ENCODE measurements around the gene PEPD.

DNA sequence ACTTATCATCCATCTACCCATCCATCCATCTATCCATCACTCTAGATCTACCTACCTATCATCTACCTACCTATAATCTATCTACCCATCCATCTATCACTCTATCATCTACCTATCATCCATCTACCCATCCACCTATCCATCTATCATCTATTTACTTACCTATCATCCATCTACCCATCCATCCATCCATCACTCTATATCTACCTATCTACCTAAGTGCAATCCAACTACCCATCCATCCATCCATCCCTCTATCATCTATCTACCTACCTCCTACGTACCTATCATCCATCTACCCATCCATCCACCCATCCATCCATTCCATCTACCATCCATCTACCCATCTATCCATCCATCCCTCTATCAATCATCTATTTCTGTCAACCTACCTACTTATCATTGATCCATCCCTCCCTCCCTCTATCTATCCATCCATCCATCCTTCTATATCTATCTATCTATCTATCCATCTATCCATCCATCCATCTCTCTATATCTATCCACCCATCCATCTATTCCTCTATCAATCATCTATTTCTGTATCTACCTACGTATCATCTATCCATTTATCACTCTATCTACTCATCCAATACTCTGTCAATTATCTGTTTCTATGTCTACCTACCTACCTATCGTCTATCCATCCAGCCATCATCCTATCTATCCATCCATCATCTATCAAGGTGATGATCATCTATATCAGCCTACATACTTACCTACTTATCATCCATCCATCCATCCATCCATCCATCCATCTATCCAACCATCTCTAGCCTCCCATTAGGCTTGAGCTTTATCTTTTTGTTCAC lies 99.0 kb downstream of the PEPD start:
- TF ChIP-seq, protein P1, sequence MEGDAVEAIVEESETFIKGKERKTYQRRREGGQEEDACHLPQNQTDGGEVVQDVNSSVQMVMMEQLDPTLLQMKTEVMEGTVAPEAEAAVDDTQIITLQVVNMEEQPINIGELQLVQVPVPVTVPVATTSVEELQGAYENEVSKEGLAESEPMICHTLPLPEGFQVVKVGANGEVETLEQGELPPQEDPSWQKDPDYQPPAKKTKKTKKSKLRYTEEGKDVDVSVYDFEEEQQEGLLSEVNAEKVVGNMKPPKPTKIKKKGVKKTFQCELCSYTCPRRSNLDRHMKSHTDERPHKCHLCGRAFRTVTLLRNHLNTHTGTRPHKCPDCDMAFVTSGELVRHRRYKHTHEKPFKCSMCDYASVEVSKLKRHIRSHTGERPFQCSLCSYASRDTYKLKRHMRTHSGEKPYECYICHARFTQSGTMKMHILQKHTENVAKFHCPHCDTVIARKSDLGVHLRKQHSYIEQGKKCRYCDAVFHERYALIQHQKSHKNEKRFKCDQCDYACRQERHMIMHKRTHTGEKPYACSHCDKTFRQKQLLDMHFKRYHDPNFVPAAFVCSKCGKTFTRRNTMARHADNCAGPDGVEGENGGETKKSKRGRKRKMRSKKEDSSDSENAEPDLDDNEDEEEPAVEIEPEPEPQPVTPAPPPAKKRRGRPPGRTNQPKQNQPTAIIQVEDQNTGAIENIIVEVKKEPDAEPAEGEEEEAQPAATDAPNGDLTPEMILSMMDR (IDR thresholded peaks at IDR 0.05) = no peak
- TF ChIP-seq, protein P2, sequence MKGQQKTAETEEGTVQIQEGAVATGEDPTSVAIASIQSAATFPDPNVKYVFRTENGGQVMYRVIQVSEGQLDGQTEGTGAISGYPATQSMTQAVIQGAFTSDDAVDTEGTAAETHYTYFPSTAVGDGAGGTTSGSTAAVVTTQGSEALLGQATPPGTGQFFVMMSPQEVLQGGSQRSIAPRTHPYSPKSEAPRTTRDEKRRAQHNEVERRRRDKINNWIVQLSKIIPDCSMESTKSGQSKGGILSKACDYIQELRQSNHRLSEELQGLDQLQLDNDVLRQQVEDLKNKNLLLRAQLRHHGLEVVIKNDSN (CRISPR knock-in tag; IDR thresholded peaks at IDR 0.05) = no peak
- TF ChIP-seq, protein P3, sequence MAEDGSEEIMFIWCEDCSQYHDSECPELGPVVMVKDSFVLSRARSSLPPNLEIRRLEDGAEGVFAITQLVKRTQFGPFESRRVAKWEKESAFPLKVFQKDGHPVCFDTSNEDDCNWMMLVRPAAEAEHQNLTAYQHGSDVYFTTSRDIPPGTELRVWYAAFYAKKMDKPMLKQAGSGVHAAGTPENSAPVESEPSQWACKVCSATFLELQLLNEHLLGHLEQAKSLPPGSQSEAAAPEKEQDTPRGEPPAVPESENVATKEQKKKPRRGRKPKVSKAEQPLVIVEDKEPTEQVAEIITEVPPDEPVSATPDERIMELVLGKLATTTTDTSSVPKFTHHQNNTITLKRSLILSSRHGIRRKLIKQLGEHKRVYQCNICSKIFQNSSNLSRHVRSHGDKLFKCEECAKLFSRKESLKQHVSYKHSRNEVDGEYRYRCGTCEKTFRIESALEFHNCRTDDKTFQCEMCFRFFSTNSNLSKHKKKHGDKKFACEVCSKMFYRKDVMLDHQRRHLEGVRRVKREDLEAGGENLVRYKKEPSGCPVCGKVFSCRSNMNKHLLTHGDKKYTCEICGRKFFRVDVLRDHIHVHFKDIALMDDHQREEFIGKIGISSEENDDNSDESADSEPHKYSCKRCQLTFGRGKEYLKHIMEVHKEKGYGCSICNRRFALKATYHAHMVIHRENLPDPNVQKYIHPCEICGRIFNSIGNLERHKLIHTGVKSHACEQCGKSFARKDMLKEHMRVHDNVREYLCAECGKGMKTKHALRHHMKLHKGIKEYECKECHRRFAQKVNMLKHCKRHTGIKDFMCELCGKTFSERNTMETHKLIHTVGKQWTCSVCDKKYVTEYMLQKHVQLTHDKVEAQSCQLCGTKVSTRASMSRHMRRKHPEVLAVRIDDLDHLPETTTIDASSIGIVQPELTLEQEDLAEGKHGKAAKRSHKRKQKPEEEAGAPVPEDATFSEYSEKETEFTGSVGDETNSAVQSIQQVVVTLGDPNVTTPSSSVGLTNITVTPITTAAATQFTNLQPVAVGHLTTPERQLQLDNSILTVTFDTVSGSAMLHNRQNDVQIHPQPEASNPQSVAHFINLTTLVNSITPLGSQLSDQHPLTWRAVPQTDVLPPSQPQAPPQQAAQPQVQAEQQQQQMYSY (CRISPR knock-in tag; IDR thresholded peaks at IDR 0.05) = no peak
- TF ChIP-seq TEAD4 (CRISPR knock-in tag; IDR thresholded peaks at IDR 0.05) = no peak
- TF ChIP-seq ZNF138 (CRISPR knock-in tag; conservative IDR thresholded peaks at IDR 0.05) = no peak
- TF ChIP-seq, protein P4, sequence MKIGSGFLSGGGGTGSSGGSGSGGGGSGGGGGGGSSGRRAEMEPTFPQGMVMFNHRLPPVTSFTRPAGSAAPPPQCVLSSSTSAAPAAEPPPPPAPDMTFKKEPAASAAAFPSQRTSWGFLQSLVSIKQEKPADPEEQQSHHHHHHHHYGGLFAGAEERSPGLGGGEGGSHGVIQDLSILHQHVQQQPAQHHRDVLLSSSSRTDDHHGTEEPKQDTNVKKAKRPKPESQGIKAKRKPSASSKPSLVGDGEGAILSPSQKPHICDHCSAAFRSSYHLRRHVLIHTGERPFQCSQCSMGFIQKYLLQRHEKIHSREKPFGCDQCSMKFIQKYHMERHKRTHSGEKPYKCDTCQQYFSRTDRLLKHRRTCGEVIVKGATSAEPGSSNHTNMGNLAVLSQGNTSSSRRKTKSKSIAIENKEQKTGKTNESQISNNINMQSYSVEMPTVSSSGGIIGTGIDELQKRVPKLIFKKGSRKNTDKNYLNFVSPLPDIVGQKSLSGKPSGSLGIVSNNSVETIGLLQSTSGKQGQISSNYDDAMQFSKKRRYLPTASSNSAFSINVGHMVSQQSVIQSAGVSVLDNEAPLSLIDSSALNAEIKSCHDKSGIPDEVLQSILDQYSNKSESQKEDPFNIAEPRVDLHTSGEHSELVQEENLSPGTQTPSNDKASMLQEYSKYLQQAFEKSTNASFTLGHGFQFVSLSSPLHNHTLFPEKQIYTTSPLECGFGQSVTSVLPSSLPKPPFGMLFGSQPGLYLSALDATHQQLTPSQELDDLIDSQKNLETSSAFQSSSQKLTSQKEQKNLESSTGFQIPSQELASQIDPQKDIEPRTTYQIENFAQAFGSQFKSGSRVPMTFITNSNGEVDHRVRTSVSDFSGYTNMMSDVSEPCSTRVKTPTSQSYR (CRISPR knock-in tag; IDR thresholded peaks at IDR 0.05) = no peak
- no peak for TF ChIP-seq ZBTB43 (CRISPR knock-in tag; IDR thresholded peaks at IDR 0.05)
- TF ChIP-seq ELF4 (CRISPR knock-in tag; IDR thresholded peaks at IDR 0.05; ENCODE audit: low read depth) = no peak
- no peak for TF ChIP-seq USF2 (CRISPR knock-in tag; IDR thresholded peaks at IDR 0.05)
- TF ChIP-seq, protein P5, sequence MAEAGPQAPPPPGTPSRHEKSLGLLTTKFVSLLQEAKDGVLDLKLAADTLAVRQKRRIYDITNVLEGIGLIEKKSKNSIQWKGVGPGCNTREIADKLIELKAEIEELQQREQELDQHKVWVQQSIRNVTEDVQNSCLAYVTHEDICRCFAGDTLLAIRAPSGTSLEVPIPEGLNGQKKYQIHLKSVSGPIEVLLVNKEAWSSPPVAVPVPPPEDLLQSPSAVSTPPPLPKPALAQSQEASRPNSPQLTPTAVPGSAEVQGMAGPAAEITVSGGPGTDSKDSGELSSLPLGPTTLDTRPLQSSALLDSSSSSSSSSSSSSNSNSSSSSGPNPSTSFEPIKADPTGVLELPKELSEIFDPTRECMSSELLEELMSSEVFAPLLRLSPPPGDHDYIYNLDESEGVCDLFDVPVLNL (CRISPR knock-in tag; IDR thresholded peaks at IDR 0.05; ENCODE audit: borderline replicate concordance, low read depth) = no peak

Data from WTC11 (cell line).